ENCODE results near the gene ZFP91. TPM values are rescaled to one million over a fixed set of nuclear protein-coding genes. Genes with fewer than 3 reads are reported as not detected.

ZFP91 gene
- total and polyA plus RNA-seq, 2 donors (not counting 3 experiments of a cell fraction or from before 2014, with no cell fraction given): 20.2 to 52.0 TPM

- intact Hi-C loops (cut with micrococcal nuclease): no loop called here
- FAIRE-seq: no peak
Measured at GRCh38 chr11:58616594-58616993, 37.7 kb downstream of the ZFP91 start.

More at GRCh38 chr11:58616594-58616993, 37.7 kb downstream of the ZFP91 start:
- TF ChIP-seq MAX (IDR thresholded peaks at IDR 0.05; ENCODE audit: insufficient read depth, insufficient read length) (no peak), POLR2A (IDR thresholded peaks at IDR 0.05; ENCODE audit: low read depth, low read length) (no peak), POLR2AphosphoS5 (IDR thresholded peaks at IDR 0.05; ENCODE audit: insufficient read depth, low read depth, low read length) (no peak), EZH2 (IDR thresholded peaks at IDR 0.05; ENCODE audit: borderline replicate concordance, low read depth, low read length, severe bottlenecking) (no peak), CTCF (IDR thresholded peaks at IDR 0.05; ENCODE audit: extremely low read depth in 1 of 2, insufficient read depth in 1 of 2, low read depth in 1 of 2, low read length in 2 of 2) (no peak), JUN (IDR thresholded peaks at IDR 0.05; ENCODE audit: borderline replicate concordance, insufficient read depth, insufficient read length, low read depth) (no peak), MYC (IDR thresholded peaks at IDR 0.05; ENCODE audit: low read depth, low read length) (no peak), GATA2 (IDR thresholded peaks at IDR 0.05; ENCODE audit: insufficient read depth, insufficient read length, low read depth, low read length) (no peak), FOS (IDR thresholded peaks at IDR 0.05; ENCODE audit: borderline replicate concordance, insufficient read depth, low read length) (peak; percentile 7)
- H3K27ac ChIP-seq (ENCODE audit: insufficient read depth, low read depth, low read length): no peak overlapping the region
- H3K9me1 ChIP-seq (replicated peaks; ENCODE audit: control insufficient read depth, extremely low read depth, insufficient read depth, low read length): no peaks in the 10 kb centered on the region
- CTCF ChIA-PET: interaction anchor here (2.4 kb wide), 1 partner anchor 12 kb away, joined by 13 read pairs; no protein-coding TSS in a partner anchor
- H3K4me1 ChIP-seq (ENCODE audit: control insufficient read depth, extremely low read depth, insufficient read depth, low read length): no peaks in the 10 kb centered on the region
- DNase-seq (ENCODE audit: low read depth, low spot score): peak; percentile 30
- H4K20me1 ChIP-seq (replicated peaks; ENCODE audit: control insufficient read depth, extremely low read depth, insufficient read depth, low read length): no peaks in the 10 kb centered on the region
- H3K9ac ChIP-seq (replicated peaks; ENCODE audit: extremely low read depth, insufficient read depth, low read length): no peak overlapping the region
- dilution Hi-C loops (cut with MboI; ENCODE audit: extremely low pct_ligation_motif_present, low sequenced_read_pairs): no loop called here
- H3K4me3 ChIP-seq (replicated peaks in 1 of 3; ENCODE audit: insufficient read depth in 1 of 3, low read depth in 1 of 3, low read length in 3 of 3): no peak overlapping the region
- POLR2A ChIA-PET: no interaction called here
- no TSS peak for BruUV-seq (replicated peaks)
- no peaks in the 10 kb centered on the region for H3K9me3 ChIP-seq (replicated peaks; ENCODE audit: control insufficient read depth, insufficient read depth, low read length)
- no peaks in the 10 kb centered on the region for H3K27me3 ChIP-seq (ENCODE audit: control insufficient read depth in 2 of 2, insufficient read depth in 2 of 2, low read length in 2 of 2)
- H3K4me2 ChIP-seq (ENCODE audit: insufficient read depth, low read length): no peak overlapping the region
- H3K36me3 ChIP-seq (ENCODE audit: control insufficient read depth in 2 of 2, extremely low read depth in 1 of 2, insufficient read depth in 2 of 2, low read length in 2 of 2): peaks cover 24 to 50% of the 10 kb centered on the region in 2 experiments
- no peak overlapping the region for H2AFZ ChIP-seq (ENCODE audit: low read depth, low read length)
- no peaks in the 10 kb centered on the region for H3K79me2 ChIP-seq (ENCODE audit: control insufficient read depth, insufficient read depth, low read length)

All from endothelial cell of umbilical vein (primary cell).